ENCODE data around the gene CD36. TPM values are rescaled to one million over a fixed set of nuclear protein-coding genes. Genes with fewer than 3 reads are reported as not detected.

CD36 gene
- total and polyA plus RNA-seq, 4 donors, result 40.1 to 726 (median 115) TPM

DNA sequence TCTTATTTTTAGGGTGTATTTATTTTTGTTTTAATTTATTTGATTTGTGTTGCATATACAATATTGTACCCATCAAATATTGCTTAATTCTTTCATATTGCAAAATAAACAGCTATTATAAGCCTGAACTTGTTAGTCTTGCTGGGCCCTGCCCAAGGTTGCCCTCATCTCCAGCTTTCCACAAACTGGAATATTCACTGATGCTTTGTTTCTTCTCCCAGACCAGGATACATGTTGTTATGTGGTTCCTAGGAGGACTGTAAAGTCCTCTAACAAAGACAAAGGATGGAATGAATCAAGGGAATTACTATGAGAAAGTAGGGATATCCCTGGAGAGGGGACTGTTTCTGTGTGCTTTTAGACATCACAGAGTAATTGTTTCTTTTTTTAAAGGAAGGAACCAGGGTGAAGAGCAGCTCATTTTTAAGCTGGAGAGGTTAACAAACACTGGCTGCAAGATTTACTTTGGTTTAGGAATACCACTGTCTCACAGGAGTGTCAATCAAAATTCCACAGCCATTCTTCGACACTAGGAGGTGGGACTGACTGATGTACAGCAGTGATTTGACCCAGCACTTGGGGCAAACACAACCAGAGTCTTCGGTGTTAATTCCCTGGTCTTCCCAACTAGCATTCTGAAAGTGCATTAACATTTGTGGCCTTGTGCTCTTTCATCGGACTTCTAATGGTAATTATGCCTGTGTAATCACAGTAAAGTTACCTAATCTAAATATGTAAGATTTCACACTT, 14.8 kb upstream of the CD36 start:
- Histone ChIP-seq H3K9ac (ENCODE audit: insufficient read depth in 1 of 2, low read length in 2 of 2) (no peak overlapping the region), H3K27me3 (ENCODE audit: control insufficient read depth in 3 of 3, insufficient read depth in 3 of 3, low read length in 2 of 3) (no peaks in the 10 kb centered on the region), H3K4me3 (no peak overlapping the region), H3K27ac (ENCODE audit: low read depth in 1 of 2, low read length in 1 of 2) (peak overlapping the region in 1 of 2 donors; percentile 81), H3K4me1 (ENCODE audit: control insufficient read depth in 5 of 5, insufficient read depth in 5 of 5, low read length in 5 of 5) (peaks cover 0 to 12% (median 0%) of the 10 kb centered on the region in 5 donors), H3K36me3 (ENCODE audit: control insufficient read depth in 4 of 4, insufficient read depth in 4 of 4, low read length in 4 of 4) (no peaks in the 10 kb centered on the region), H3K9me3 (ENCODE audit: control insufficient read depth in 4 of 4, insufficient read depth in 3 of 4, low read length in 3 of 4) (peaks cover 0 to 3% (median 0%) of the 10 kb centered on the region in 4 donors)
- TF ChIP-seq CTCF (IDR thresholded peaks at IDR 0.05; ENCODE audit: control extremely low read depth, extremely low read depth), result no peak
- WGBS, 2 donors, result 49 to 63% methylated on average over 3 of the region's 3 CpGs
- ATAC-seq (ENCODE audit: insufficient read depth, low FRiP score) (peak; percentile 51), DNase-seq (no peak)

GRCh38 chr7:80624763-80625162, 13.7 kb upstream of the CD36 start:
- H3K36me3 ChIP-seq (ENCODE audit: control insufficient read depth in 4 of 4, insufficient read depth in 4 of 4, low read length in 4 of 4), result no peaks in the 10 kb centered on the region
- TF ChIP-seq CTCF (IDR thresholded peaks at IDR 0.05; ENCODE audit: control extremely low read depth, extremely low read depth), result no peak
- ATAC-seq (ENCODE audit: insufficient read depth, low FRiP score), result no peak
- H3K9me3 ChIP-seq (ENCODE audit: control insufficient read depth in 4 of 4, insufficient read depth in 3 of 4, low read length in 3 of 4), result no peaks in the 10 kb centered on the region
- H3K4me3 ChIP-seq, result no peak overlapping the region
- no peak overlapping the region for H3K9ac ChIP-seq (ENCODE audit: insufficient read depth in 1 of 2, low read length in 2 of 2)
- H3K27me3 ChIP-seq (ENCODE audit: control insufficient read depth in 3 of 3, insufficient read depth in 3 of 3, low read length in 2 of 3), result no peaks in the 10 kb centered on the region
- peak overlapping the region in 1 of 2 donors; percentile 81 for H3K27ac ChIP-seq (ENCODE audit: low read depth in 1 of 2, low read length in 1 of 2)
- peaks cover 0 to 17% (median 0%) of the 10 kb centered on the region in 5 donors for H3K4me1 ChIP-seq (ENCODE audit: control insufficient read depth in 5 of 5, insufficient read depth in 5 of 5, low read length in 5 of 5)
- WGBS, 2 donors, result 77 to 83% methylated on average over 1 of the region's 1 CpG
- no peak for DNase-seq

DNA sequence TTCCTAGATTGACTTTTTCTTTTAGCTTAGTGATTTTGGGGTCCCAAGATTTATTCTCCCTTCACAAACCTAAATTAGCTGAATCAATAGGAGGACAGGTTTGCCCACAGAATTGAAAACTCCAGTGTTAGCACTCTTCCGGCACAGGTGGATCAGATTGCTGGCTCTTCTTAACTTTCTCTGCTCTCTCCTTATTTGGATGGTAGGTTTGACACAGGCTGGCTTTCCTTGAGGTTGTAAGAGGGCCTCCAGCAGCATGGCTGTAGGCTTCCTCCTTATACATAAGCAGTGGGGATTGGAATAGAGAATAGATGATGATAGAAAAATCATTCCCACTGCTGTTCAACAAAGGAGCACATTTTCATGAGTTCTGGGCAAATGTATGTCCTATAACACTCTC, 9.4 kb upstream of the CD36 start:
- Histone ChIP-seq H3K27me3 (ENCODE audit: control insufficient read depth in 3 of 3, insufficient read depth in 3 of 3, low read length in 2 of 3) (no peaks in the 10 kb centered on the region), H3K27ac (ENCODE audit: low read depth in 1 of 2, low read length in 1 of 2) (peak overlapping the region in 1 of 2 donors; percentile 69), H3K4me3 (no peak overlapping the region), H3K4me1 (ENCODE audit: control insufficient read depth in 5 of 5, insufficient read depth in 5 of 5, low read length in 5 of 5) (peaks cover 0 to 24% (median 10%) of the 10 kb centered on the region in 5 donors), H3K9ac (ENCODE audit: insufficient read depth in 1 of 2, low read length in 2 of 2) (no peak overlapping the region), H3K9me3 (ENCODE audit: control insufficient read depth in 4 of 4, insufficient read depth in 3 of 4, low read length in 3 of 4) (no peaks in the 10 kb centered on the region), H3K36me3 (ENCODE audit: control insufficient read depth in 4 of 4, insufficient read depth in 4 of 4, low read length in 4 of 4) (no peaks in the 10 kb centered on the region)
- DNase-seq (no peak), ATAC-seq (ENCODE audit: insufficient read depth, low FRiP score) (no peak)
- TF ChIP-seq CTCF (IDR thresholded peaks at IDR 0.05; ENCODE audit: control extremely low read depth, extremely low read depth), result no peak
- 84 to 96% methylated on average over 1 of the region's 1 CpG for WGBS, 2 donors
